ENCODE data around the gene PAXX. TPM values are rescaled to one million over a fixed set of nuclear protein-coding genes. Genes with fewer than 3 reads are reported as not detected.

The PAXX gene
- total RNA-seq, 4 donors from 2014 or later = 49.3 to 85.2 (median 66.0) TPM

DNA sequence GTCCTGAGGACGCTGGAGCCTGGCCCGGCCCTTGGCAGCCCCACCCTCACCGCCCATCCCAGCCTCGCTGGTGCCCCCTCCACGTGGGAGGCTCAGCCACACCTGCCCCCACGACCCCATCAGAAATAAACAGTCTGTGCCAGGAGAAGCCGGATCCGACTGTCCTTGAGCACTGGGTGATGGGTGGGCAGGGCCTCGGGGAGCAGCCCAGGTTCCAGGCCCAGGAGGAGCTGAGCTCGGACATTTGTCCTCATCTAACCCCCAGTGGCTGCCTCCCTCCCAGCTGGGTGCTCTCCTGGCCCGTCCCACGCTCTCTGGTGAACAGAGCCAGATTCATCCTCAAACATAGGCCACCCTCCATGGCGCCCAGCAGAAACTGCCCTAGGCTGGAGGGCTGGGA is 19.5 kb upstream of the PAXX start:
- in situ Hi-C loops (cut with MboI; ENCODE audit: low pct_ligation_motif_present in 1 of 4, low pct_unique_long_range_greater_than_20kb in 1 of 4, low sequenced_read_pairs in 3 of 4) = no loop called here
- intact Hi-C loops (cut with DNase I; ENCODE audit: low total_unique reads) = no loop called here

DNA sequence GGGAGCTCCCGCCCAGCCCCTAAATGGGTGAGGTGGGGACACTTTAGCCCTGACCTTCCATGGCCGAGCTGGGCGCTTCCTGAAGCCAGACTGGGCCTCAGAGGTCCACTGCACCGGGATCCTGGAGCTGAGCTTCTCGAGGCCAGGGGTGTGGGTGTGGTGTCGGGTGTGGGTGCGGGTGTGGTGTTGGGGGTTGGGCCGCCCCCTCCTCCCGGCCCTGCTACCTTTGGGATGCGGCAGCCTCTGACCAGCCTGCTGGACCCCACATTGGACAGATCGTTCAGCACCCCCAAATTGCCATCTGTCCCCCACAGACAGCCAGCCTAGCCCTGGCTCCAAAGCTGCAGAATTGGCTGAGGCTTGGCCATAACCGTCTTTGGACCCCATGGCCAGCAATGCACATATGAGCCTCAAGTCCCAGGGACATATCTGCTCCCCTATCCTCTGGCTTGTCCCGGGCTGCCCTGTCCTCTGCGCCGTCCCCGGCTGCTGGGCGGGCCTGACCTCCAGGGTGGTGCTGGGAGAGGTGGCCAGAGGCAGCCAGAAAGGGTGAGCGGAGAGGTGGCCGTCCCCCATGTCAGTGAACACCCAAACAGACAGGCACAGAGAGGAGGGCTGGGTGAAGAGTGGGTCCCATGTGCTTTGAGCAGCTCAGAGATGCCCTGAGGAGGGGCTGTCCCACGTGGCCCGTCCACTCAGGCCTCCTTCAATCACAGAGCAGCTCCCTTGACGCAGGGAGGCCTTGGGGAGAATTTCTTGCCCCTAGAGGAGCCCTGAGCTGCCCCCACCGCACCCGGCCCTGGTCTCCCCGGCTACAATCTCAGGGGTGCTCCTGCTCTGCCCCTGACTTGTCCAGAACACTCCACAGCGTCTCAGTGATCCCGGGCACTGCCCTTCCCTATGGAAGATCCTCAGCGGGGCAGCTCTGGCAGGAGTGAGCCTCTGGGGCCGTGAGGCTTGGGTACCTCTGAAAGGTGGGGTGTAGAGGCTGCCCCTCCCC is 18.3 kb upstream of the PAXX start:
- DNase-seq = no peak
- no peak overlapping the region for H3K4me3 ChIP-seq
- TF ChIP-seq EP300 (IDR thresholded peaks at IDR 0.05; ENCODE audit: low read depth) (no peak), POLR2A (IDR thresholded peaks at IDR 0.05) (no peak), POLR2AphosphoS5 (IDR thresholded peaks at IDR 0.05) (no peak)
- TF ChIP-seq, protein P1, sequence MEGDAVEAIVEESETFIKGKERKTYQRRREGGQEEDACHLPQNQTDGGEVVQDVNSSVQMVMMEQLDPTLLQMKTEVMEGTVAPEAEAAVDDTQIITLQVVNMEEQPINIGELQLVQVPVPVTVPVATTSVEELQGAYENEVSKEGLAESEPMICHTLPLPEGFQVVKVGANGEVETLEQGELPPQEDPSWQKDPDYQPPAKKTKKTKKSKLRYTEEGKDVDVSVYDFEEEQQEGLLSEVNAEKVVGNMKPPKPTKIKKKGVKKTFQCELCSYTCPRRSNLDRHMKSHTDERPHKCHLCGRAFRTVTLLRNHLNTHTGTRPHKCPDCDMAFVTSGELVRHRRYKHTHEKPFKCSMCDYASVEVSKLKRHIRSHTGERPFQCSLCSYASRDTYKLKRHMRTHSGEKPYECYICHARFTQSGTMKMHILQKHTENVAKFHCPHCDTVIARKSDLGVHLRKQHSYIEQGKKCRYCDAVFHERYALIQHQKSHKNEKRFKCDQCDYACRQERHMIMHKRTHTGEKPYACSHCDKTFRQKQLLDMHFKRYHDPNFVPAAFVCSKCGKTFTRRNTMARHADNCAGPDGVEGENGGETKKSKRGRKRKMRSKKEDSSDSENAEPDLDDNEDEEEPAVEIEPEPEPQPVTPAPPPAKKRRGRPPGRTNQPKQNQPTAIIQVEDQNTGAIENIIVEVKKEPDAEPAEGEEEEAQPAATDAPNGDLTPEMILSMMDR (IDR thresholded peaks at IDR 0.05) = no peak
- no peaks in the 10 kb centered on the region for H3K9me3 ChIP-seq
- H3K27me3 ChIP-seq = peaks cover 5% of the 10 kb centered on the region
- no peaks in the 10 kb centered on the region for H3K36me3 ChIP-seq
- no peak overlapping the region for H3K27ac ChIP-seq
- intact Hi-C loops (cut with DNase I; ENCODE audit: low total_unique reads) = no loop called here
- in situ Hi-C loops (cut with MboI; ENCODE audit: low pct_ligation_motif_present in 1 of 4, low pct_unique_long_range_greater_than_20kb in 1 of 4, low sequenced_read_pairs in 3 of 4) = no loop called here
- H3K4me1 ChIP-seq = peaks cover 0 to 19% (median 8%) of the 10 kb centered on the region in 4 donors
- 75 to 85% methylated on average over 7 to 25 of the region's 29 CpGs for WGBS, 2 donors (ENCODE audit: low coverage in 1 of 2)

More for the DNA sequence above, 19.5 kb upstream of the PAXX start:
- Histone ChIP-seq H3K4me3 (no peak overlapping the region), H3K4me1 (peaks cover 0 to 13% (median 2%) of the 10 kb centered on the region in 4 donors), H3K36me3 (no peaks in the 10 kb centered on the region), H3K27ac (no peak overlapping the region), H3K27me3 (peaks cover 2% of the 10 kb centered on the region), H3K9me3 (no peaks in the 10 kb centered on the region)
- DNase-seq = no peak
- 63% methylated on average over 13 of the region's 13 CpGs; no CpG with 5 or more reads in 1 of the 2 donors for WGBS, 2 donors (ENCODE audit: low coverage in 1 of 2)
- TF ChIP-seq POLR2A (IDR thresholded peaks at IDR 0.05) = no peak
- TF ChIP-seq, protein P1 (IDR thresholded peaks at IDR 0.05) = no peak
- no peak for TF ChIP-seq POLR2AphosphoS5 (IDR thresholded peaks at IDR 0.05)
- no peak for TF ChIP-seq EP300 (IDR thresholded peaks at IDR 0.05; ENCODE audit: low read depth)

DNA sequence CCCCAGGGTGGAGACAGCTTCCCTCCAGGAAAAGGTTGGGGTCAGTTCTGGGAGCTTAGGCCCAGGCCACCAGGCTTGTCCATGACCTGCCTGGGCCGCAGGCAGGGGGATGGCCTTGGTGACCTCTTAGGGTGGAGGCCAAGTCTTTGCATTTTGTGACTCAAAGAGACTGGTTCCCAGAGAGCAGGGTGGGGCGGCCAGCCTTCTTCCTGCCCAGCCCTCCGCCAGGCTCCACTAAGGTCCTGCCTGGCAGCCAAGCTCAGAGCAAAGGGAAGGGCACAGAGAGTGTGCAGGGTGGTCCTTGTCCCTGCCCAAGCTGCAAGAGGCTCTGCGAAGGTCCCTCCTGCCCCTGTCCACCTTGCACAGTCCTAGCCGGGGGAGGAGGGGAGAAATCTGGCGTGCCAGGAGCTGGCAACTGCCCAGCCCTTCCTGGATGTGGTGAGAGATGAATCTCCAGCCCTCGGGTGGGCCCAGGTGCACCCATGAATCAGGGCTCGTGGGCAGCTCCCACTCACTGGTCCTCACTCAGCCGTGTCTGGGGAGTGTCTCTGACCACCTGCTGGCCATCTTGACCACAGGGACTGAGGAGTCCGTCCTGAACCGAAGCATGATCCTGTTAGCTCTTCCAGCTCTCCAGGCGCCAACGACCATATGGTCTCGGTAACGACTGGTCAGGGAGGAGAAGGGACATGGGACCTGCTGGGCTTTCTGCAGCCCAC is 17.2 kb upstream of the PAXX start:
- H3K27ac ChIP-seq = peak overlapping the region in 1 of 4 donors; percentile 9

More for the DNA sequence above, 17.2 kb upstream of the PAXX start:
- H3K4me1 ChIP-seq = peaks cover 0 to 19% (median 8%) of the 10 kb centered on the region in 4 donors
- no peaks in the 10 kb centered on the region for H3K9me3 ChIP-seq
- in situ Hi-C loops (cut with MboI; ENCODE audit: low pct_ligation_motif_present in 1 of 4, low pct_unique_long_range_greater_than_20kb in 1 of 4, low sequenced_read_pairs in 3 of 4) = no loop called here
- H3K4me3 ChIP-seq = no peak overlapping the region
- no peak for DNase-seq
- WGBS, 2 donors (ENCODE audit: low coverage in 1 of 2) = 46% methylated on average over 13 of the region's 15 CpGs; no CpG with 5 or more reads in 1 of the 2 donors
- no peaks in the 10 kb centered on the region for H3K36me3 ChIP-seq
- peaks cover 5% of the 10 kb centered on the region for H3K27me3 ChIP-seq
- TF ChIP-seq EP300 (IDR thresholded peaks at IDR 0.05; ENCODE audit: low read depth) (no peak), POLR2A (IDR thresholded peaks at IDR 0.05) (no peak), POLR2AphosphoS5 (IDR thresholded peaks at IDR 0.05) (no peak)
- TF ChIP-seq, protein P1 (IDR thresholded peaks at IDR 0.05) = no peak
- intact Hi-C loops (cut with DNase I; ENCODE audit: low total_unique reads) = no loop called here

Measured in transverse colon (tissue), 4 donors.